Sigmoid colon (tissue), 3 donors: ENCODE measurements around the gene MCOLN3.

Experiments
- CTCF ChIP-seq, 4 experiments: fragments of 450-650 bp in 3 of 4; fragments of 200-600 bp in 1 of 4; IDR thresholded peaks; one replicate each; pipeline ENCODE4 v1.5.1; 2016 to 2019; ENCODE audit warnings: antibody characterized with exemption in 4 of 4, mild to moderate bottlenecking in 3 of 4, moderate library complexity in 2 of 4
- POLR2A ChIP-seq, 2 donors: fragments of 450-650 bp; IDR thresholded peaks; one replicate each; pipeline ENCODE4 v1.6.1; 2016; ENCODE audit warnings: antibody characterized with exemption in 2 of 2, mild to moderate bottlenecking in 2 of 2, moderate library complexity in 2 of 2

- no peak for TF ChIP-seq POLR2A (IDR thresholded peaks at IDR 0.05)
- no peak for TF ChIP-seq CTCF (IDR thresholded peaks at IDR 0.05)
Observed at GRCh38 chr1:85091671-85092280, 43.5 kb upstream of the MCOLN3 start.
